ENCODE results near the gene DCAF7. TPM values are rescaled to one million over a fixed set of nuclear protein-coding genes. Genes with fewer than 3 reads are reported as not detected.

Gene DCAF7
- total and polyA plus RNA-seq, 2 of the 4 experiments (the other 2 are of a cell fraction): 40.9 to 52.8 TPM

GRCh38 chr17:63589646-63590045 is 39.4 kb downstream of the DCAF7 start:
- Histone ChIP-seq H3K27me3 (ENCODE audit: control insufficient read depth, insufficient read depth, low read length) (no peaks in the 10 kb centered on the region), H3K9ac (ENCODE audit: low read depth, low read length) (no peak overlapping the region), H3K23ac (ENCODE audit: low read depth, low read length) (no peak overlapping the region), H3K36me3 (ENCODE audit: control insufficient read depth, insufficient read depth, low read length) (peaks cover 56% of the 10 kb centered on the region), H3K27ac (ENCODE audit: insufficient read depth, low read length) (no peak overlapping the region), H3K9me1 (ENCODE audit: insufficient read depth, low read length) (0 out of 2 replicates have a peak, but pooled peaks cover 3% of the 10 kb centered on the region), H4K91ac (ENCODE audit: insufficient read depth, low read depth, low read length) (no peak overlapping the region), H2BK5ac (ENCODE audit: low read depth, low read length, poor library complexity, severe bottlenecking) (no peak overlapping the region), H3K4me1 (ENCODE audit: control insufficient read depth, insufficient read depth, low read length) (no peaks in the 10 kb centered on the region), H4K20me1 (ENCODE audit: insufficient read depth, low read length) (no peaks in the 10 kb centered on the region), H3K18ac (ENCODE audit: low read depth, low read length) (no peak overlapping the region), H2BK20ac (ENCODE audit: low read depth, low read length) (no peak overlapping the region), H3K4me3 (ENCODE audit: insufficient read depth, low read depth, low read length) (no peak overlapping the region), H3K56ac (ENCODE audit: extremely low read depth, insufficient read depth, low read length) (no peak overlapping the region), H4K8ac (ENCODE audit: low read depth in 2 of 2, low read length in 2 of 2) (no peak overlapping the region), H4K5ac (ENCODE audit: low read depth, low read length) (no peak overlapping the region), H2BK15ac (ENCODE audit: low read depth, low read length) (no peak overlapping the region), H2BK120ac (ENCODE audit: low read depth, low read length) (no peak overlapping the region), H2AFZ (replicated peaks; ENCODE audit: low read length, poor library complexity) (no peak overlapping the region), H2AK5ac (ENCODE audit: low read depth, low read length) (no peak overlapping the region), H3K9me3 (ENCODE audit: control insufficient read depth, insufficient read depth, low read length) (no peaks in the 10 kb centered on the region), H3K14ac (replicated peaks; ENCODE audit: low read depth, low read length) (no peak overlapping the region), H2AK9ac (replicated peaks; ENCODE audit: low read depth, low read length, poor library complexity) (no peak overlapping the region), H3K4me2 (ENCODE audit: low read depth, low read length) (no peak overlapping the region), H3K79me1 (ENCODE audit: low read depth in 1 of 2, low read length in 2 of 2) (peaks cover 19 to 44% of the 10 kb centered on the region in 2 experiments; a peak in 3 of 4 replicates), H3K4ac (ENCODE audit: low read depth, low read length) (no peak overlapping the region)
- dilution Hi-C loops (cut with HindIII; ENCODE audit: low sequenced_read_pairs, unreplicated experiment) (no loop called here), in situ Hi-C loops (cut with MboI; ENCODE audit: low sequenced_read_pairs) (no loop called here), intact Hi-C loops (cut with micrococcal nuclease) (no loop called here)
- DNase-seq (no peak), ATAC-seq (ENCODE audit: low read depth) (no peak)
- TF ChIP-seq RCOR1 (IDR thresholded peaks at IDR 0.05; ENCODE audit: insufficient replicate concordance, low read length) (no peak), CEBPB (IDR thresholded peaks at IDR 0.05; ENCODE audit: low read depth, low read length) (no peak), USF2 (IDR thresholded peaks at IDR 0.05; ENCODE audit: low read depth, low read length) (no peak), NFE2L2 (IDR thresholded peaks at IDR 0.05; ENCODE audit: low read depth, low read length) (no peak)
- no TSS peak for BruUV-seq (replicated peaks)
- POLR2A ChIA-PET (ENCODE audit: unreplicated experiment): no interaction called here
- 100% methylated on average over 1 of the region's 1 CpG; no CpG with 5 or more reads in 1 of the 2 experiments for WGBS, 2 experiments (ENCODE audit: extremely low coverage in 2 of 2, insufficient read length in 1 of 2)
- CTCF ChIA-PET: interaction anchor here (1.1 kb wide), 1 partner anchor 10 kb away, joined by 6 read pairs; no protein-coding TSS in a partner anchor

All from IMR-90 (cell line).